HepG2 (cell line): ENCODE measurements around the gene PRKCSH. TPM values are rescaled to one million over a fixed set of nuclear protein-coding genes. Genes with fewer than 3 reads are reported as not detected.

Experiments used
- IKZF1 ChIP-seq: fragments of 450-650 bp; IDR thresholded peaks from 2 replicates; pipeline ENCODE4 v1.7.1; 2016
- KDM3A ChIP-seq: IDR thresholded peaks from 2 replicates; pipeline ENCODE4 v1.6.1; 2018; ENCODE audit warnings: low read depth, missing compliant biosample characterization
- PAF1 ChIP-seq: IDR thresholded peaks from 2 replicates; pipeline ENCODE4 v1.6.1; 2016; ENCODE audit warnings: missing genetic modification reagents, missing compliant biosample characterization
- SRY ChIP-seq: sonication (generic); formaldehyde crosslinking; IDR thresholded peaks from 2 replicates; pipeline ENCODE4 v1.8.0; 2022; ENCODE audit warnings: mild to moderate bottlenecking, missing genetic modification reagents
- ZNF589 ChIP-seq: sonication (generic); formaldehyde crosslinking; conservative IDR thresholded peaks from 2 replicates; pipeline ENCODE4 v1.8.0; 2022; ENCODE audit warnings: mild to moderate bottlenecking, moderate library complexity, missing genetic modification reagents
- ZNF670 ChIP-seq: sonication (generic); formaldehyde crosslinking; IDR thresholded peaks from 2 replicates; pipeline ENCODE4 v1.8.0; 2022; ENCODE audit warnings: mild to moderate bottlenecking, missing genetic modification reagents, borderline replicate concordance
- polyA plus RNA-seq, 8 experiments: library from polyadenylated mRNA; depleted of rRNA in 3 of 8; stranded (reverse) in 7 of 8; unstranded in 1 of 8; fragments of >200 nt; fragmentation: Illumina TruSeq in 4 of 8; extraction: Trizol in 4 of 8; gene quantifications; 2 replicates each; pipeline versions ENCODE4 v1.2.1 to v1.2.3, GENCODE V29; 2011 to 2016; ENCODE audit warnings: low read depth in 4 of 8, missing spikeins in 1 of 8, mixed read lengths in 1 of 8; ENCODE audit not compliant: insufficient read depth in 1 of 8
- total RNA-seq, 5 experiments: library from RNA; depleted of rRNA; stranded (reverse); fragments of >200 nt; fragmentation: Illumina TruSeq; extraction: Trizol; gene quantifications; 2 replicates each; pipeline ENCODE4 v1.2.3, GENCODE V29; 2016; ENCODE audit warnings: low read depth in 1 of 5
- TF ChIP-seq, protein P1 (sequence below): sonication (generic); formaldehyde crosslinking; IDR thresholded peaks from 2 replicates; pipeline ENCODE4 v1.4.0; 2020; ENCODE audit warnings: mild to moderate bottlenecking, missing genetic modification reagents, borderline replicate concordance
- TF ChIP-seq, protein P2 (sequence below), 2 experiments: sonication (generic) in 1 of 2; formaldehyde crosslinking in 1 of 2; IDR thresholded peaks; 2 replicates each; pipeline versions ENCODE4 v1.4.0 to v1.6.1; 2018 to 2020; ENCODE audit warnings: missing genetic modification reagents in 2 of 2, borderline replicate concordance in 1 of 2, low read depth in 1 of 2, mild to moderate bottlenecking in 1 of 2, missing biosample characterization in 1 of 2
- TF ChIP-seq, protein P3 (sequence below): sonication (generic); formaldehyde crosslinking; IDR thresholded peaks from 2 replicates; pipeline ENCODE4 v1.5.0; 2020; ENCODE audit warnings: mild to moderate bottlenecking, missing genetic modification reagents, borderline replicate concordance
- TF ChIP-seq, protein P4 (sequence below): IDR thresholded peaks from 2 replicates; pipeline ENCODE4 v1.6.1; 2016; ENCODE audit warnings: control low read depth
- TF ChIP-seq, protein P5 (sequence below): sonication (generic); formaldehyde crosslinking; IDR thresholded peaks from 2 replicates; pipeline ENCODE4 v1.4.0; 2020; ENCODE audit warnings: mild to moderate bottlenecking, missing genetic modification reagents
- TF ChIP-seq, protein P6 (sequence below): sonication (generic); formaldehyde crosslinking; IDR thresholded peaks from 2 replicates; pipeline ENCODE4 v1.4.0; 2020; ENCODE audit warnings: low read depth, mild to moderate bottlenecking, missing genetic modification reagents

Gene PRKCSH
- total and polyA plus RNA-seq, 2 of the 13 experiments (the other 11 are each of a cell fraction or from before 2014, with no cell fraction given) = 85.1 to 125 TPM

DNA sequence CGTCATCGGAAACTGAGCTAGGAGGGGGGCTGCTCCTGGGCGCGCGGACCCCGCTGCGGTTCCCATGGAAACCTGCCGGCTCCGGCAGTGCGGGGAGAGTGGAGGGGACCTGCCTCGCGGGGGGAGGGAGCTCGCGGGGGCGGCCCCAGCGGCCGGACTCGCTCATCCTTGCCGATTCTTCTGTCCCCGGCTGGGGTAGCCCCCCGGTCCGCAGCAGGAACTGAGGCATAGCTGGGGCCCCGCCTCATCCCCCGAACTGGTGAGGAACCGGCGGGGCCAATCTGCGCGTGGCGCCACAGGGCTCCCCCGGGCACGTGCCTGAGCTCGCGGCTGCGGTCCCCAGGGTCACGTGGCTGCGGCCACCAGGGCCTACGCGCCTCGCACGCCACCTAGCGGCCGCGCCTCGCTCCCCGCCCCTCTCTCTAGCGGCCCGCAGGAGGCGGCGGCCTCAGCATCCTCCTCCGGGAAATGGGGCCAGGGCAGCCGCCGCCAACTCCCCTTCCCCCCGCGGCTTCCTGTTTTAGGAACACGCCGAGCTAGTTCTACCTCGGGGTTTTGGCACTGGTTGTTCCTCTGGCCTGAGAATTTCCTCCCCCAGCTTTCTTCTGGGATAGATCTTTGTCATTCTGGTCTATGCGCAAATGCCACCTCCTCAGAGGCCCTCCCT is 47.1 kb downstream of the PRKCSH start (continued):
- TF ChIP-seq, protein P1, sequence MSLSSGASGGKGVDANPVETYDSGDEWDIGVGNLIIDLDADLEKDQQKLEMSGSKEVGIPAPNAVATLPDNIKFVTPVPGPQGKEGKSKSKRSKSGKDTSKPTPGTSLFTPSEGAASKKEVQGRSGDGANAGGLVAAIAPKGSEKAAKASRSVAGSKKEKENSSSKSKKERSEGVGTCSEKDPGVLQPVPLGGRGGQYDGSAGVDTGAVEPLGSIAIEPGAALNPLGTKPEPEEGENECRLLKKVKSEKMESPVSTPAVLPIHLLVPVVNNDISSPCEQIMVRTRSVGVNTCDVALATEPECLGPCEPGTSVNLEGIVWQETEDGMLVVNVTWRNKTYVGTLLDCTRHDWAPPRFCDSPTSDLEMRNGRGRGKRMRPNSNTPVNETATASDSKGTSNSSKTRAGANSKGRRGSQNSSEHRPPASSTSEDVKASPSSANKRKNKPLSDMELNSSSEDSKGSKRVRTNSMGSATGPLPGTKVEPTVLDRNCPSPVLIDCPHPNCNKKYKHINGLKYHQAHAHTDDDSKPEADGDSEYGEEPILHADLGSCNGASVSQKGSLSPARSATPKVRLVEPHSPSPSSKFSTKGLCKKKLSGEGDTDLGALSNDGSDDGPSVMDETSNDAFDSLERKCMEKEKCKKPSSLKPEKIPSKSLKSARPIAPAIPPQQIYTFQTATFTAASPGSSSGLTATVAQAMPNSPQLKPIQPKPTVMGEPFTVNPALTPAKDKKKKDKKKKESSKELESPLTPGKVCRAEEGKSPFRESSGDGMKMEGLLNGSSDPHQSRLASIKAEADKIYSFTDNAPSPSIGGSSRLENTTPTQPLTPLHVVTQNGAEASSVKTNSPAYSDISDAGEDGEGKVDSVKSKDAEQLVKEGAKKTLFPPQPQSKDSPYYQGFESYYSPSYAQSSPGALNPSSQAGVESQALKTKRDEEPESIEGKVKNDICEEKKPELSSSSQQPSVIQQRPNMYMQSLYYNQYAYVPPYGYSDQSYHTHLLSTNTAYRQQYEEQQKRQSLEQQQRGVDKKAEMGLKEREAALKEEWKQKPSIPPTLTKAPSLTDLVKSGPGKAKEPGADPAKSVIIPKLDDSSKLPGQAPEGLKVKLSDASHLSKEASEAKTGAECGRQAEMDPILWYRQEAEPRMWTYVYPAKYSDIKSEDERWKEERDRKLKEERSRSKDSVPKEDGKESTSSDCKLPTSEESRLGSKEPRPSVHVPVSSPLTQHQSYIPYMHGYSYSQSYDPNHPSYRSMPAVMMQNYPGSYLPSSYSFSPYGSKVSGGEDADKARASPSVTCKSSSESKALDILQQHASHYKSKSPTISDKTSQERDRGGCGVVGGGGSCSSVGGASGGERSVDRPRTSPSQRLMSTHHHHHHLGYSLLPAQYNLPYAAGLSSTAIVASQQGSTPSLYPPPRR (CRISPR knock-in tag) = peak; percentile 38; the same call in 1 of the 2 replicates
- TF ChIP-seq, protein P2, sequence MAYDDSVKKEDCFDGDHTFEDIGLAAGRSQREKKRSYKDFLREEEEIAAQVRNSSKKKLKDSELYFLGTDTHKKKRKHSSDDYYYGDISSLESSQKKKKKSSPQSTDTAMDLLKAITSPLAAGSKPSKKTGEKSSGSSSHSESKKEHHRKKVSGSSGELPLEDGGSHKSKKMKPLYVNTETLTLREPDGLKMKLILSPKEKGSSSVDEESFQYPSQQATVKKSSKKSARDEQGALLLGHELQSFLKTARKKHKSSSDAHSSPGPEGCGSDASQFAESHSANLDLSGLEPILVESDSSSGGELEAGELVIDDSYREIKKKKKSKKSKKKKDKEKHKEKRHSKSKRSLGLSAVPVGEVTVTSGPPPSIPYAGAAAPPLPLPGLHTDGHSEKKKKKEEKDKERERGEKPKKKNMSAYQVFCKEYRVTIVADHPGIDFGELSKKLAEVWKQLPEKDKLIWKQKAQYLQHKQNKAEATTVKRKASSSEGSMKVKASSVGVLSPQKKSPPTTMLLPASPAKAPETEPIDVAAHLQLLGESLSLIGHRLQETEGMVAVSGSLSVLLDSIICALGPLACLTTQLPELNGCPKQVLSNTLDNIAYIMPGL (CRISPR knock-in tag; IDR thresholded peaks at IDR 0.05; ENCODE audit: borderline replicate concordance in 1 of 2, low read depth in 1 of 2) = peak; percentile 64 to 85; a peak in 2 of 4 replicates
- TF ChIP-seq, protein P3, sequence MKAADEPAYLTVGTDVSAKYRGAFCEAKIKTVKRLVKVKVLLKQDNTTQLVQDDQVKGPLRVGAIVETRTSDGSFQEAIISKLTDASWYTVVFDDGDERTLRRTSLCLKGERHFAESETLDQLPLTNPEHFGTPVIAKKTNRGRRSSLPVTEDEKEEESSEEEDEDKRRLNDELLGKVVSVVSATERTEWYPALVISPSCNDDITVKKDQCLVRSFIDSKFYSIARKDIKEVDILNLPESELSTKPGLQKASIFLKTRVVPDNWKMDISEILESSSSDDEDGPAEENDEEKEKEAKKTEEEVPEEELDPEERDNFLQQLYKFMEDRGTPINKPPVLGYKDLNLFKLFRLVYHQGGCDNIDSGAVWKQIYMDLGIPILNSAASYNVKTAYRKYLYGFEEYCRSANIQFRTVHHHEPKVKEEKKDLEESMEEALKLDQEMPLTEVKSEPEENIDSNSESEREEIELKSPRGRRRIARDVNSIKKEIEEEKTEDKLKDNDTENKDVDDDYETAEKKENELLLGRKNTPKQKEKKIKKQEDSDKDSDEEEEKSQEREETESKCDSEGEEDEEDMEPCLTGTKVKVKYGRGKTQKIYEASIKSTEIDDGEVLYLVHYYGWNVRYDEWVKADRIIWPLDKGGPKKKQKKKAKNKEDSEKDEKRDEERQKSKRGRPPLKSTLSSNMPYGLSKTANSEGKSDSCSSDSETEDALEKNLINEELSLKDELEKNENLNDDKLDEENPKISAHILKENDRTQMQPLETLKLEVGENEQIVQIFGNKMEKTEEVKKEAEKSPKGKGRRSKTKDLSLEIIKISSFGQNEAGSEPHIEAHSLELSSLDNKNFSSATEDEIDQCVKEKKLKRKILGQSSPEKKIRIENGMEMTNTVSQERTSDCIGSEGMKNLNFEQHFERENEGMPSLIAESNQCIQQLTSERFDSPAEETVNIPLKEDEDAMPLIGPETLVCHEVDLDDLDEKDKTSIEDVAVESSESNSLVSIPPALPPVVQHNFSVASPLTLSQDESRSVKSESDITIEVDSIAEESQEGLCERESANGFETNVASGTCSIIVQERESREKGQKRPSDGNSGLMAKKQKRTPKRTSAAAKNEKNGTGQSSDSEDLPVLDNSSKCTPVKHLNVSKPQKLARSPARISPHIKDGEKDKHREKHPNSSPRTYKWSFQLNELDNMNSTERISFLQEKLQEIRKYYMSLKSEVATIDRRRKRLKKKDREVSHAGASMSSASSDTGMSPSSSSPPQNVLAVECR (CRISPR knock-in tag) = peak; percentile 72; the same call in 1 of the 2 replicates
- TF ChIP-seq ZNF589 (no peak), SRY (peak; percentile 72), ZNF670 (CRISPR knock-in tag) (peak; percentile 41; the same call in 1 of the 2 replicates), PAF1 (no peak), KDM3A (peak; percentile 93; the same call in 1 of the 2 replicates), IKZF1 (no peak)
- TF ChIP-seq, protein P4, sequence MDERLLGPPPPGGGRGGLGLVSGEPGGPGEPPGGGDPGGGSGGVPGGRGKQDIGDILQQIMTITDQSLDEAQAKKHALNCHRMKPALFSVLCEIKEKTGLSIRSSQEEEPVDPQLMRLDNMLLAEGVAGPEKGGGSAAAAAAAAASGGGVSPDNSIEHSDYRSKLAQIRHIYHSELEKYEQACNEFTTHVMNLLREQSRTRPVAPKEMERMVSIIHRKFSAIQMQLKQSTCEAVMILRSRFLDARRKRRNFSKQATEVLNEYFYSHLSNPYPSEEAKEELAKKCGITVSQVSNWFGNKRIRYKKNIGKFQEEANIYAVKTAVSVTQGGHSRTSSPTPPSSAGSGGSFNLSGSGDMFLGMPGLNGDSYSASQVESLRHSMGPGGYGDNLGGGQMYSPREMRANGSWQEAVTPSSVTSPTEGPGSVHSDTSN = no peak
- TF ChIP-seq, protein P5, sequence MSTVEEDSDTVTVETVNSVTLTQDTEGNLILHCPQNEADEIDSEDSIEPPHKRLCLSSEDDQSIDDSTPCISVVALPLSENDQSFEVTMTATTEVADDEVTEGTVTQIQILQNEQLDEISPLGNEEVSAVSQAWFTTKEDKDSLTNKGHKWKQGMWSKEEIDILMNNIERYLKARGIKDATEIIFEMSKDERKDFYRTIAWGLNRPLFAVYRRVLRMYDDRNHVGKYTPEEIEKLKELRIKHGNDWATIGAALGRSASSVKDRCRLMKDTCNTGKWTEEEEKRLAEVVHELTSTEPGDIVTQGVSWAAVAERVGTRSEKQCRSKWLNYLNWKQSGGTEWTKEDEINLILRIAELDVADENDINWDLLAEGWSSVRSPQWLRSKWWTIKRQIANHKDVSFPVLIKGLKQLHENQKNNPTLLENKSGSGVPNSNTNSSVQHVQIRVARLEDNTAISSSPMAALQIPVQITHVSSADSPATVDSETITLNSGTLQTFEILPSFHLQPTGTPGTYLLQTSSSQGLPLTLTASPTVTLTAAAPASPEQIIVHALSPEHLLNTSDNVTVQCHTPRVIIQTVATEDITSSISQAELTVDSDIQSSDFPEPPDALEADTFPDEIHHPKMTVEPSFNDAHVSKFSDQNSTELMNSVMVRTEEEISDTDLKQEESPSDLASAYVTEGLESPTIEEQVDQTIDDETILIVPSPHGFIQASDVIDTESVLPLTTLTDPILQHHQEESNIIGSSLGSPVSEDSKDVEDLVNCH = no peak
- TF ChIP-seq, protein P6, sequence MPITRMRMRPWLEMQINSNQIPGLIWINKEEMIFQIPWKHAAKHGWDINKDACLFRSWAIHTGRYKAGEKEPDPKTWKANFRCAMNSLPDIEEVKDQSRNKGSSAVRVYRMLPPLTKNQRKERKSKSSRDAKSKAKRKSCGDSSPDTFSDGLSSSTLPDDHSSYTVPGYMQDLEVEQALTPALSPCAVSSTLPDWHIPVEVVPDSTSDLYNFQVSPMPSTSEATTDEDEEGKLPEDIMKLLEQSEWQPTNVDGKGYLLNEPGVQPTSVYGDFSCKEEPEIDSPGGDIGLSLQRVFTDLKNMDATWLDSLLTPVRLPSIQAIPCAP (CRISPR knock-in tag) = no peak
